ENCODE results near the gene PTPN3. TPM values are rescaled to one million over a fixed set of nuclear protein-coding genes. Genes with fewer than 3 reads are reported as not detected.
"Not testable (repeated sequence)": the region's sequence is repeated elsewhere in the genome, so short reads cannot be mapped to it uniquely, and the experiment has no call there.

PTPN3 gene
- total RNA-seq, 4 donors from 2014 or later, result 11.8 to 21.6 (median 14.1) TPM

DNA sequence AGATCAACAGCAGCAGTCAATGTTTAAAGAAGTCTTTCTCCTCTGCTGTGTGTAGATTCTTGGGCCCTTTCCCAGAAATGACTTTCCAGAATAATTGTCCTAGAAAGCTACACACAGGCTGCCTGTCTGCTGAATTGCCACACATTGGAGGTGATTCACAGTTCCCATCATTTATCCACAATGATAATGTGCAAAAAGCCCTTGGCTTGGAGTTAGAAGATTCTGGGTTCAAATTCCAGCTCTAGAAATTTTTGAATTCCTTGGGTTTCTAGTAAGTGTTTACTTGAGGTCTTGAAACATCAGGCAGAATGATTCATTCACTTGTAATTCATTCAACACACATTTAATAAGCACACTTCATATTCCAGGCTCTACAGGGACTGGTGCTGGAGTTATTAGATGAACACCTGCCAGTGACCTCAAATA is 148.7 kb downstream of the PTPN3 start:
- Histone ChIP-seq H3K27me3 (peaks cover 0 to 7% (median 0%) of the 10 kb centered on the region in 4 donors), H3K36me3 (no peaks in the 10 kb centered on the region), H3K9me3 (no peaks in the 10 kb centered on the region), H3K27ac (no peak overlapping the region), H3K4me3 (no peak overlapping the region), H3K4me1 (peaks cover 0 to 17% (median 0%) of the 10 kb centered on the region in 3 donors)
- DNase-seq, result no peak
- TF ChIP-seq CTCF (IDR thresholded peaks at IDR 0.05), result no peak
- no peak for TF ChIP-seq POLR2A (IDR thresholded peaks at IDR 0.05)
- intact Hi-C loops (cut with DNase I), result no loop called here

DNA sequence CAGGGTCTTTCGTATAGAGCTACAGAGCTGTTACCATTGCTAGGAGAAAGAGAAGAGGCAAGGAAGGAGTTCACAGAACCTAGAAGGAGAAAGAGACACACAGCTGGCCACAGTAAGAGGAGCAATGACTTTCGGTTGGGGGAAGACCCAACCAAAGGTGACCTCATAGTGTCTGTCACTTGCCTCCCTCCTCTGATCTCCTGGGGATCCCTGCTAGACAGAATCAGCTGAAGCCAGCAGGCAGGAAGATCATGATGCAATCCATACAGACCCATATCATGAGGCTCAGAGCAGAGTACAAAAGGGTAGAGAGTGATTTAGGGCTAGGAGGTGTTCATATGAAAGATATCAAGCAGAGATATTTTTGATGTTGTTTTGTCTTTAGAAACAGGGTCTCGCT is 151.2 kb downstream of the PTPN3 start:
- WGBS, 2 donors, result 83 to 93% methylated on average over 3 of the region's 3 CpGs
- H3K4me3 ChIP-seq, result no peak overlapping the region
- no peaks in the 10 kb centered on the region for H3K36me3 ChIP-seq
- no peaks in the 10 kb centered on the region for H3K9me3 ChIP-seq
- intact Hi-C loops (cut with DNase I), result no loop called here
- H3K27me3 ChIP-seq, result peaks cover 0 to 3% (median 0%) of the 10 kb centered on the region in 4 donors
- no peak for DNase-seq
- H3K4me1 ChIP-seq, result peaks cover 0 to 25% (median 0%) of the 10 kb centered on the region in 3 donors
- TF ChIP-seq CTCF (IDR thresholded peaks at IDR 0.05) (no peak), POLR2A (IDR thresholded peaks at IDR 0.05) (no peak)
- no peak overlapping the region for H3K27ac ChIP-seq

DNA sequence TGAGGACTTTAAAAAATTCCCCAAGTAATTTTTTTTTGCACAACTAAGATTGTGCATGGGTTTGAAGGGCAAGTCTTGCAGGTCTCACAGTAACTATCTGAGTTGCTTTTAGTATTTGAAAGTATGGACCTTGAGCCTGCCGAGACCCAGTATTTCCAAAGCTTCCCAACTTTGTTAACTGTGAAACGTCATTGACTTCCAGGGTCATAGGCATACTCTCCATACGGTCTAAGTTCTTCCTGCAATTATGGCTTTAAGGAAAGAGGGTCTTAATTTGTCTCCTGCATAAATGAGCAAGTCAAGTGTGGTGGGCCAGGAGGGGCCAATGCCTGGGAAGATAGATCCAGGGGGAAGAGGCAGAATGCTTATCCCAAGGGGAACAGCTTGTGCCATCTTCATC is 153.2 kb downstream of the PTPN3 start:
- no peak for TF ChIP-seq POLR2A (IDR thresholded peaks at IDR 0.05)
- TF ChIP-seq CTCF (IDR thresholded peaks at IDR 0.05), result no peak

GRCh38 chr9:109342878-109343277 is 155.2 kb downstream of the PTPN3 start:
- no peak overlapping the region for H3K27ac ChIP-seq
- intact Hi-C loops (cut with DNase I), result no loop called here
- 84 to 89% methylated on average over 3 to 4 of the region's 4 CpGs for WGBS, 2 donors
- DNase-seq, result no peak
- H3K36me3 ChIP-seq, result no peaks in the 10 kb centered on the region
- peaks cover 0 to 38% (median 0%) of the 10 kb centered on the region in 3 donors for H3K4me1 ChIP-seq
- H3K4me3 ChIP-seq, result no peak overlapping the region
- no peak for TF ChIP-seq POLR2A (IDR thresholded peaks at IDR 0.05)
- TF ChIP-seq CTCF (IDR thresholded peaks at IDR 0.05), result no peak
- no peaks in the 10 kb centered on the region for H3K9me3 ChIP-seq
- peaks cover 0 to 3% (median 0%) of the 10 kb centered on the region in 4 donors for H3K27me3 ChIP-seq

More for the DNA sequence above, 153.2 kb downstream of the PTPN3 start:
- H3K27me3 ChIP-seq, result peaks cover 0 to 3% (median 0%) of the 10 kb centered on the region in 4 donors
- no peak overlapping the region for H3K4me3 ChIP-seq
- peaks cover 0 to 38% (median 0%) of the 10 kb centered on the region in 3 donors for H3K4me1 ChIP-seq
- H3K36me3 ChIP-seq, result no peaks in the 10 kb centered on the region
- 87 to 89% methylated on average over 3 of the region's 3 CpGs for WGBS, 2 donors
- intact Hi-C loops (cut with DNase I), result no loop called here
- no peak for DNase-seq
- no peaks in the 10 kb centered on the region for H3K9me3 ChIP-seq
- H3K27ac ChIP-seq, result peak overlapping the region in 2 of 4 donors; percentile 67 to 73

GRCh38 chr9:109341561-109341960 is 156.5 kb downstream of the PTPN3 start:
- WGBS, 2 donors, result 0 to 65% methylated on average over 1 to 6 of the region's 6 CpGs
- H3K9me3 ChIP-seq, result no peaks in the 10 kb centered on the region
- H3K27ac ChIP-seq, result no peak overlapping the region
- no peak for DNase-seq
- TF ChIP-seq POLR2A (IDR thresholded peaks at IDR 0.05), result no peak
- TF ChIP-seq CTCF (IDR thresholded peaks at IDR 0.05), result no peak
- no peaks in the 10 kb centered on the region for H3K36me3 ChIP-seq
- H3K27me3 ChIP-seq, result no peaks in the 10 kb centered on the region
- intact Hi-C loops (cut with DNase I), result no loop called here
- H3K4me1 ChIP-seq, result peaks cover 0 to 38% (median 0%) of the 10 kb centered on the region in 3 donors
- H3K4me3 ChIP-seq, result no peak overlapping the region

DNA sequence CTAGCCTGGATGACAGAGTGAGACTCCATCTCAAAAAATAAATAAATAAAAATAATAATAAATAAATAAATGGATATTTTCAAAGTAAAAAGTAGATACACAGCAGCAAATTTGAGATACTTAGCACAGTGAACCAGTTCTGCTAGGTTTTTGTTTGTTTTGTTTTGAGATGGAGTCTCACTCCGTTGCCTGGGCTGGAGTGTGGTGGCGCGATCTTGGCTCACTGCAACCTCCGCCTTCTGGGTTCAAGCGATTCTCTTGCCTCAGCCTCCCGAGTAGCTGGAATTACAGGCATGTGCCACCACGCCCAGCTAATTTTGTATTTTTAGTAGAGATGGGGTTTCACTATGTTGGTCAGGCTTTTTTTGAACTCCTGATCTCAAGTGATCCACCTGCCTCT is 157.1 kb downstream of the PTPN3 start:
- H3K36me3 ChIP-seq; DNase-seq; H3K4me3 ChIP-seq; intact Hi-C loops (cut with DNase I); H3K27ac ChIP-seq; H3K27me3 ChIP-seq; H3K9me3 ChIP-seq: not testable (repeated sequence)
- WGBS, 2 donors, result 70 to 76% methylated on average over 7 of the region's 7 CpGs
- H3K4me1 ChIP-seq, result peaks cover 0 to 35% (median 0%) of the 10 kb centered on the region in 3 donors

Data from esophagus squamous epithelium (tissue), 5 donors.